Measurements from ENCODE around the gene PHF21A.
"Not testable (repeated sequence)": the region's sequence is repeated elsewhere in the genome, so short reads cannot be mapped to it uniquely, and the experiment has no call there.

The PHF21A gene

DNA sequence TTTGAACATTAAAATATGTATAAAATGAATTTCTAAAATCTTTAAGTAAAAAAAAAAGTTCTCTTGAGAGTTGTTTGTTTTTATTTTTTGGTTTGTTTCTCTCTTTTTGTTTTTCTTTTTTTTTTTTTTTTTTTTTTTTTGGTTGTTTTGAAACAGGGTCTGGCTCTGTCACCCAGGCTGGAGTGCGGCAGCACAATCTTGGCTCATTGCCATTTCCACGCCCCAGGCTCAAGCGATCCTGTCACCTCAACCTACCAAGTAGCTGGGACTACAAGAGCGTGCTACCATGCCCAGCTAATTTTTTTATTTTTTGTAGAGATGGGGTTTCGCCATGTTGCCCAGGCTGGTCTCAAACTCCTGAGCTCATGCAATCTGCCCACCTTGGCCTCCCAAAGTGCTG, 139.4 kb downstream of the PHF21A start:
- not testable (repeated sequence) for DNase-seq

DNA sequence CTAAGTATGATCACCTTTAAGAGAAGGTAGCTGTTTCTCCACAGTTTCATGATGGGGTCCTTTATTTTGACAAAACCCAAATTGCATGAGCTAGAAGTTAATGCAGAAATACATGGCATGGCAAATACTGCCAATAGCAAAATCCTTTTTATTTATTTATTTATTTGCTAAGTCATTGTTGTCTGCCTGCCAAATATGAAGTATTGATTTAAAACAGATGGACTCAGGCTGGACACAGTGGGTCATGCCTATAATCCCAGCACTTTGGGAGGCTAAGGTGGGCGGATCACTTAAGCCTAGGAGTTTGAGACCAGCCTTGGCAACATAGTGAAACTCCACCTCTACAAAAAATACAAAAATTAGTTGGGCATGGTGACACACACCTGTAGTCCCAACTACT, 146.4 kb downstream of the PHF21A start:
- DNase-seq, result no peak

- no peak for DNase-seq
Measured at GRCh38 chr11:45973601-45974000, 147.7 kb downstream of the PHF21A start.

- no peak for DNase-seq
Measured at GRCh38 chr11:45968901-45969300, 152.4 kb downstream of the PHF21A start.

GRCh38 chr11:45967506-45967905, 153.7 kb downstream of the PHF21A start:
- no peak for DNase-seq

DNA sequence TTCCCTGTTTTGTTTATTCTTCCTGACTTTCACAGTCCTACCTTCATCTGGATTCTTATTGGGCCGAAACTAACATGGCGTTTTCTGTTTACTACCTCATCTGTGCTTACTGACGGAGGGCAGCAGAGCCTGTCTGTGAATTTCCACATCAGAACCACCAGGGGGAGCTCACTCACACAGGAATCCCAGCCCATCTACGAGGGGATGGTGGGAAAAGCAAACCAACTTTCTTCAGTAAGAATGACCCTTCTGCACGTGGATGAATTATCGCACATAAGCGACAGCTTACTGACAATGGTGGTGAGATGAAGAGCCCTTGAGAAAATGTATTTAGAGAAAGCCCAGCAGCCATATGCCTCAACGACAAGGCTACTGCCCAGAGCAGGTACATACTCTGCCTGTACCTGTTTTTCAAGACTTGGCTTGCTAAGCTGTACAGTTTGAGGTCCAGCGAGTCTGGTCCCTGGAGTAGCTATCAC, 156.3 kb downstream of the PHF21A start:
- peak; percentile 49 for DNase-seq

DNA sequence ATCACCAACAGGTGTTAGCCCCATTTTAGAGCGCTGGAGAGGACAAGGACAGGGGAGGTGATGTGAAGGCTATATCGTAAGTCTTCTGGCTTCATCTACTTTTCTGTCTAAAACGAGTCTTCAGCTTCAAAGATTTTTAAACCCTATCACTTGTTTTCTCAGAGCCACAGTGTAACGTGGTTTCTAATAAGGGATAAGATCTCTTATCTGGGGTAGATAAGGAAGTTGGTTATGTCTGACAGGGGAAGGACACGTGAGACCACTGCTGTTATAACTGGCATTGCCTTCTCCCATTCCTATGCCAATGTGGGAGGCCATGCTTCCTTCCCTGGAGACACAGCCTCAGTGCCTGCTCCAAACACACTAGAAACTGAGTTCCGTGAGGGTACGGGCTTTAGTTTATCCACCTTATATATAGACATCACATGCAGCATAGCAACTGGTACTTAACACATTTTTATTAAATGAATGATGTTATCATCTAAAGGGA, 159.5 kb downstream of the PHF21A start:
- no peak for DNase-seq

GRCh38 chr11:45960387-45961095, 160.7 kb downstream of the PHF21A start:
- DNase-seq, result no peak

DNA sequence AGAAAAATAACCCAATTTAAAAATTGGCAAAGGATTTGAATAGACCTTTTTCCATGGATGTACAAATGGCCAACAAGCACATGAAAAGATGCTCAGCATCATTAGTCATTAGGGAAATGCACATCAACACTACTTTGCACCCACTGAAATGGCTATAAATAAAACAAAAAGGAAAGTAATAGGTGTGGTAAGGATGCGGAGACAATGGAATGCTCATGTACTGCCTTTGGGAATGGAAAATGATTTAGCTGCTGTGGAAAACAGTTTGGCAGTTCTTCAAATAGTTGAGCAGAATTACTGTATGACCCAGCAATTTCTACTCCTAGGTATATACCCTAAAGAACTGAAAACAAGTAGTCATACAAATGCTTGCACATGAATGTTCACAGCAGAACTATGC, 161.4 kb downstream of the PHF21A start:
- no peak for DNase-seq

DNA sequence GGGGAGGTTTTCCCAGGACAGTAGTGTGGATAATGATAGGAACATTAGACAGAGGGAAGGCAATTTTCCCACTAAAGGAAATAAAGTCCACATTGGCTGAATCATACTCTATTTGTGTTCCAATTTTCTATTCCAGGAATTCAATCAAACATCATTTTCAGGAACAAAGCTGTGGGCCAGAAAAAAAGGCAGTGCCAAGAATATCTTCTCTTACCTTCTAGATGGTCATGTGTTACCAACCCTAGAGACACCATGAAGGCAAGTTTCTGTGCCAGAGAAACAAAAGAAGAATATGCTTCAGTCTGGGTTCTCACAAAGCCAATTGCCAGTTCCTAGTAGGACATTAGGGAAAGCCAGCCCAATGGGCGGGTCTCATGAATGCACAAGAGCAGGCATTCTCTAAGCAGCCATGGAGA, 171.3 kb downstream of the PHF21A start:
- DNase-seq, result no peak

- DNase-seq, result no peak
Measured at GRCh38 chr11:45948356-45948755, 172.9 kb downstream of the PHF21A start.

GRCh38 chr11:45947885-45948284, 173.4 kb downstream of the PHF21A start:
- DNase-seq, result no peak

DNA sequence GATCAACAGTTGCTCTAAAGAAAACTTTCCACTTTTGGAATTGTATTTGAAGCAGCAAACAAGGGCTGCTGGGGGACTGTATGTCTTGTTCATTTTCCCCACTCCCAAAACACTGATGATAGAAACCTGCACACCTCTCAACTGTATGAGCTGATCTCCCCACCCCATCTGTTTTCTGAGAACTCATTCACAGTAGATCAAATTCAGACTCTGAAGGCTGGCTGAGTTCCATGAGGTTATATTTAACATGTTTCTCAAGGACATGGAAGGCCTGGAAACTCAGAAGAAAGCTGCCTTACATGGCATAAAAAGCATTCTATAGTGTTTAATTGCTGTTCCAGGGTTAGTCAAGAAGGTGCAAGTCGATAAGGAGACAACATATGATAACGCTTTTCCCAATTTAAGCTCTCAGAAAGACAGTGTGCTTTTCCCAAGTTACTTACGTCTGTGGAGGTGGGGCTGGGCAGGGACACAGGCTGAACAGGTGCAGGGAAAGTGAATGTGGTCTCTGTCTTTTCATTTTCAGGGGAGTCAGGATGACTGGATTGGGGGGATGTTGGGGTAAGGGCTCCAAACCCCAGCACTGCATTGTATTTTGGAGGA, 175.8 kb downstream of the PHF21A start:
- DNase-seq, result no peak

DNA sequence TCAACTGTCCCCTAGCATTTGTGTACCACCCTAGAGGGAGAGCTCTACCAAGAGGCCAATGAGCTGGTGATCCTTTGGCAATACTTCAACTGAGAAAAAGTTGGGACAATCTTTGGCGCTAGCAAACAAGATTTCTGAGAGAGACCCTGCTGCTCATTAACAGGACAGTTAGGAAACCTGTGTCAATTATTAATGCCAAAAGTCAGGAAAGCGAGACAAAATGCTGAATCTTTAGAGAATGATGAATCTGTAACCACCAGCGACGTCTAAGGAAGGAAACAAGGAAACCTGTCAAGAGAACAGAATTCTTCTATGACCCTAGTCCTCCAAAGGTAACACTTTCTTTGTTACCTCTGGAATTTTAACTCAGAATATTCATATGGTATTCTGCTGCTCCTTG, 178.9 kb downstream of the PHF21A start:
- no peak for DNase-seq

GRCh38 chr11:45941285-45941684, 180.0 kb downstream of the PHF21A start:
- no peak for DNase-seq

DNA sequence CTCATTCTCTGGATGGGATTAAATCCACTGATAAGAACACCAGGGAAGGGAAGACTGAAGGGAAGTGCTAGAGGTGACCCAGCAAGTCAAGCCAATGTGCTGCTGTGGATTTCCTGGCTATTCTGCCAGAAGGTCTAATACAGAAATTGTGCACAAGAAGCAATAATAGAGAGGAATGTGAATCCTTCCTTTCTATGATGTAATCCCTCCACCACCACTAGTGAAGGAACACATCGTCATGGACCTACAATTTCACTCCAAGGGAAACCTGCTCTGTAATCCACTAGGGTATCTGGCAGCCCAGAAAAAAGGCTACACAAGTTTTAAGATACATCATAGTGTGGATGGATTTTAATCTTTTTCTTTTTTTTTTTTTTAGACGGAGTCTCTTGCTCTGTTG, 181.4 kb downstream of the PHF21A start:
- DNase-seq, result no peak

- no peak for DNase-seq
Measured at GRCh38 chr11:45937916-45938315, 183.3 kb downstream of the PHF21A start.

GRCh38 chr11:45936511-45937054, 184.7 kb downstream of the PHF21A start:
- DNase-seq, result no peak

GRCh38 chr11:45935349-45936064, 185.7 kb downstream of the PHF21A start:
- no peak for DNase-seq

- no peak for DNase-seq
Measured at GRCh38 chr11:45934580-45935318, 186.5 kb downstream of the PHF21A start.

DNA sequence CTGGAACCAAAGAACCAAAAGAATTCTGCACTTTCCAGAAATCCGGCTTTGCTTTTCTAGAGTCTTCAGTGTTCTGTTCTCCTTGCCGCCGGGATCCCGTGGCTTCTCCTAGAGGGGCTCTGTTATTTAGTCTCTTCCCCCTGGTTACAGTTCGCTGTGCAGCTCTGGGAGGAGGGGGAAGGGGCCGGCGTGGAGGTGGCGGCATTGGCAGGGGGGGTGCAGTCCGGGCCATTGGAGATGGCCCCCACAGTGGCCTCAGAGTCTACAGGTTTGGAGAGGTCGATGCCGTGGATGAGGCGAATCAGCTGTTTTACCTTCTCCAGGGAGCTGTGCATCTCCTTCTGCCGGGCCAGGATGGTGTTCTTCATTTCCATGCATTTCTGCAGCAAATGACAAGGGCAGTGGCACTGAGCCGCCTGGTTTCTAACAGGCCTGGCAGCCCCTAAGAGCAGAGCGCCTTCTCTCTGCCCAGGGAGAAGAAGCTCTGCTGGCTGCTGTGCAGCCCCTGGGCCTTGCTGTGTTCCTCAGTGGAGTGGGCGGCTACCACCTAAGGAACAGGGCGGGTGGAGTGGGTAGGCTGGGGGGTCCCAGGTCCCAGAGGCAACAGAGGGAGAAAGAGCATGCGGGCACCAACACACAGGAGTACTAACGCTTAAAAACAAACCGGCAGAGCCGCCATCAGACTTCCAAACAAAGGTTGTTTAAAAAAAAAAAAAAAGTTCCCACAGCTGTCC, 187.2 kb downstream of the PHF21A start:
- no peak for DNase-seq
